ENCODE measurements around the gene ORC3.

The ORC3 gene

GRCh38 chr6:87574237-87574804 is 15.6 kb upstream of the ORC3 start:
- H3K4me1 ChIP-seq (ENCODE audit: insufficient read depth, poor library complexity, severe bottlenecking): peaks cover 18% of the 10 kb centered on the region
- no peak for ATAC-seq (ENCODE audit: low read depth)
- TF ChIP-seq CTCF (IDR thresholded peaks at IDR 0.05; ENCODE audit: poor library complexity, severe bottlenecking): no peak

GRCh38 chr6:87575423-87575822 is 14.5 kb upstream of the ORC3 start:
- H3K4me3 ChIP-seq (ENCODE audit: severe bottlenecking): no peak overlapping the region
- H3K27ac ChIP-seq (ENCODE audit: poor library complexity, severe bottlenecking): no peak overlapping the region
- no peaks in the 10 kb centered on the region for H3K9me3 ChIP-seq (ENCODE audit: severe bottlenecking)
- H3K36me3 ChIP-seq (ENCODE audit: low read depth): peaks cover 13% of the 10 kb centered on the region
- TF ChIP-seq CTCF (IDR thresholded peaks at IDR 0.05; ENCODE audit: poor library complexity, severe bottlenecking): no peak
- ATAC-seq (ENCODE audit: low read depth) (no peak), DNase-seq (ENCODE audit: low spot score) (no peak)
- peaks cover 18% of the 10 kb centered on the region for H3K4me1 ChIP-seq (ENCODE audit: insufficient read depth, poor library complexity, severe bottlenecking)
- no peaks in the 10 kb centered on the region for H3K27me3 ChIP-seq (ENCODE audit: insufficient read depth, poor library complexity, severe bottlenecking)

More at GRCh38 chr6:87574237-87574804, 15.6 kb upstream of the ORC3 start:
- no peak overlapping the region for H3K4me3 ChIP-seq (ENCODE audit: severe bottlenecking)
- DNase-seq (ENCODE audit: low spot score): no peak
- H3K27me3 ChIP-seq (ENCODE audit: insufficient read depth, poor library complexity, severe bottlenecking): no peaks in the 10 kb centered on the region
- no peaks in the 10 kb centered on the region for H3K9me3 ChIP-seq (ENCODE audit: severe bottlenecking)
- no peak overlapping the region for H3K27ac ChIP-seq (ENCODE audit: poor library complexity, severe bottlenecking)
- peaks cover 11% of the 10 kb centered on the region for H3K36me3 ChIP-seq (ENCODE audit: low read depth)

- peaks cover 33% of the 10 kb centered on the region for H3K36me3 ChIP-seq (ENCODE audit: low read depth)
- H3K4me3 ChIP-seq (ENCODE audit: severe bottlenecking): no peak overlapping the region
- no peak for ATAC-seq (ENCODE audit: low read depth)
- H3K9me3 ChIP-seq (ENCODE audit: severe bottlenecking): no peaks in the 10 kb centered on the region
- TF ChIP-seq CTCF (IDR thresholded peaks at IDR 0.05; ENCODE audit: poor library complexity, severe bottlenecking): no peak
- no peaks in the 10 kb centered on the region for H3K27me3 ChIP-seq (ENCODE audit: insufficient read depth, poor library complexity, severe bottlenecking)
- H3K4me1 ChIP-seq (ENCODE audit: insufficient read depth, poor library complexity, severe bottlenecking): no peaks in the 10 kb centered on the region
- no peak for DNase-seq (ENCODE audit: low spot score)
- H3K27ac ChIP-seq (ENCODE audit: poor library complexity, severe bottlenecking): no peak overlapping the region
Observed at GRCh38 chr6:87583822-87584221, 6.1 kb upstream of the ORC3 start.

- ATAC-seq (ENCODE audit: low read depth) (no peak), DNase-seq (ENCODE audit: low spot score) (no peak)
- H3K9me3 ChIP-seq (ENCODE audit: severe bottlenecking): no peaks in the 10 kb centered on the region
- peaks cover 20% of the 10 kb centered on the region for H3K36me3 ChIP-seq (ENCODE audit: low read depth)
- H3K4me1 ChIP-seq (ENCODE audit: insufficient read depth, poor library complexity, severe bottlenecking): peaks cover 6% of the 10 kb centered on the region
- no peaks in the 10 kb centered on the region for H3K27me3 ChIP-seq (ENCODE audit: insufficient read depth, poor library complexity, severe bottlenecking)
- no peak for TF ChIP-seq CTCF (IDR thresholded peaks at IDR 0.05; ENCODE audit: poor library complexity, severe bottlenecking)
- H3K27ac ChIP-seq (ENCODE audit: poor library complexity, severe bottlenecking): no peak overlapping the region
- H3K4me3 ChIP-seq (ENCODE audit: severe bottlenecking): no peak overlapping the region
Observed at GRCh38 chr6:87586371-87587077, 3.4 kb upstream of the ORC3 start.
